Activated naive CD8-positive, alpha-beta T cell treated with anti-CD3 and anti-CD28 coated beads, Interleukin-2, amount 50 U/mL, for 24 hours (primary cell): Measurements from ENCODE around the gene LSR.
"Not testable (repeated sequence)": the region's sequence is repeated elsewhere in the genome, so short reads cannot be mapped to it uniquely, and the experiment has no call there.

Experiments used
- ATAC-seq: fragments of 150-1000 bp; cut with Tn5 transposase; one replicate; pipeline ENCODE4 v1.10.0; 2021
- DNase-seq: peaks from one replicate; pipeline ENCODE4 v3.0.0; 2021
- H3K27ac Mint-ChIP-seq: one replicate; pipeline ENCODE4 v1.8.0; 2021; ENCODE audit warnings: mild to moderate bottlenecking, mixed read lengths
- H3K27me3 Mint-ChIP-seq: one replicate; pipeline ENCODE4 v1.8.0; 2021; ENCODE audit warnings: mixed read lengths
- H3K36me3 Mint-ChIP-seq: one replicate; pipeline ENCODE4 v1.8.0; 2021; ENCODE audit warnings: low read depth, mixed read lengths
- H3K4me1 Mint-ChIP-seq: one replicate; pipeline ENCODE4 v1.8.0; 2021; ENCODE audit warnings: mixed read lengths
- H3K4me3 Mint-ChIP-seq: one replicate; pipeline ENCODE4 v1.8.0; 2021; ENCODE audit warnings: mild to moderate bottlenecking, moderate library complexity, mixed read lengths
- H3K9me3 Mint-ChIP-seq: one replicate; pipeline ENCODE4 v1.8.0; 2021; ENCODE audit warnings: mixed read lengths

Gene LSR

GRCh38 chr19:35213663-35214632 is 34.9 kb upstream of the LSR start:
- peaks cover 2% of the 10 kb centered on the region for H3K9me3 Mint-ChIP-seq
- H3K4me3 Mint-ChIP-seq, result peak overlapping the region; percentile 56
- peaks cover 3% of the 10 kb centered on the region for H3K36me3 Mint-ChIP-seq
- peak overlapping the region; percentile 95 for H3K27ac Mint-ChIP-seq
- DNase-seq, result peak; percentile 80
- no peaks in the 10 kb centered on the region for H3K27me3 Mint-ChIP-seq
- peaks cover 65% of the 10 kb centered on the region for H3K4me1 Mint-ChIP-seq
- peak; percentile 83 for ATAC-seq

DNA sequence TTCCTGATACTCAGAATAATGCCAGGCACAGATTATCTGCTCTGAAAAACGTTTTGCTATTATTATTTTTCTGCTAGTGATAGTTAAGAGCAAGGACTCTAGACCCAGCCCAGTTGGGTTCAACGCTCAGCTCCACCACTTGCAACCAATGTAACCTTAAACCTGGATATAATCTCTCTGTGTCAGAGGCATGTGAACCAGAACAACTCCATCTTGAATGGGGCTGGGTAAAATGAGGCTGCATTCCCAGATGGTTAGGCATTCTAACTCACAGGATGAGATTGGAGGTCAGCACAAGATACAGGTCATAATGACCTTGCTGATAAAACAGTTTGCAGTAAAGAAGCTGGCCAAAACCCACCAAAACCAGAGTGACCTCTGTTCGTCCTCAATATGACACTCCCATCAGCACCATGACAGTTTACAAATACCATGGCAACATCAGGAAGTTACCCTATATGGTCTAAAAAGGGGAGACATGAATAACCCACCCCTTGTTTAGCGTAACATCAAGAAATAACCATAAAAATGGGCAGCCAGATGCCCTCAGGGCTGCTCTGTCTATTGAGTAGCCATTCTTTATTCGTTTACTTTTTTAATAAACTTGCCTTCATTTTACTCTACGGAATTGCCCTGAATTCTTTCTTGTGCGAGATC is 33.9 kb upstream of the LSR start:
- ATAC-seq (no peak), DNase-seq (no peak)
- H3K36me3 Mint-ChIP-seq, result peaks cover 3% of the 10 kb centered on the region
- H3K4me1 Mint-ChIP-seq, result peaks cover 64% of the 10 kb centered on the region
- H3K9me3 Mint-ChIP-seq, result peaks cover 9% of the 10 kb centered on the region
- H3K27ac Mint-ChIP-seq, result peak overlapping the region; percentile 95
- H3K27me3 Mint-ChIP-seq, result no peaks in the 10 kb centered on the region
- H3K4me3 Mint-ChIP-seq, result no peak overlapping the region

DNA sequence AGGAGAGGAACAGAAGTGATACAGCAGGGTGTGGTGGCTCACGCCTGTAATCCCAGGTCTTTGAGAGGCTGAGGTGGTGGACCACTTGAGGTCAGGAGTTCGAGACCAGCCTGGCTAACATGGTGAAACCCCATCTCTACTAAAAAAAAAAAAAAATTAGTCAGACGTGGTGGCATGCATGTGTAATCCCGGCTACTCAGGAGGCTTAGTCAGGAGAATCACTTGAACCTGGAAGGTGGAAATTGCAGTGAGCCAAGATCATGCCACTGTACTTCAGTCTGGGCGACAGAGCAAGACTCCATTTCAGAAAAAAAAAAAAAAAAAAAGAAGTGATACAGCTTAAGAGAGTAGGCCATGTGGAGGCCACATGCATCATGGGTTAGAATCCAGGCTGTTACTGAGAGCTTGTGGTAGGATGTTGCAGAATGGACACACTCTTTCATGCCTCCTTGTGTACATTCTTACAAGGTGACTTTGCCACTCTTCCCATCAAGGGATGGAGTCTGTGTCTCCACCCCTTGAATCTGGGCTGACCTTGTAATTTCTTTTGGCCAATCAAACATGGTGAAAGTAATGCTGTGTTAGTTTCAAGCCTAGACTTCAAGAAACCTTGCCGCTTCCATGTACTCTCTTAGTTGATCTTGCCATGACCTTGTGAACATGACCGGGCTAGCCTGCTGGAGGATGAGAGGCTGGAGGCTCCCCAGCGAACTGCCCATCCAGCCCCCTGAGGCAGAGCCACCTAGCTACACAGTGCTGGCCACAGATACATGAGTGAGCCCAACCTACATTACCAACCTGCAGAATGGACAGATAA is 32.6 kb upstream of the LSR start:
- Mint-ChIP-seq H3K4me3 (no peak overlapping the region), H3K27ac (peak overlapping the region; percentile 41), H3K36me3 (no peaks in the 10 kb centered on the region), H3K27me3 (no peaks in the 10 kb centered on the region), H3K4me1 (peaks cover 55% of the 10 kb centered on the region), H3K9me3 (peaks cover 9% of the 10 kb centered on the region)
- no peak for ATAC-seq
- DNase-seq, result no peak

GRCh38 chr19:35216833-35217648 is 31.8 kb upstream of the LSR start:
- H3K27ac Mint-ChIP-seq, result peak overlapping the region; percentile 41
- no peak overlapping the region for H3K4me3 Mint-ChIP-seq
- DNase-seq (peak; percentile 48), ATAC-seq (peak; percentile 13)
- H3K4me1 Mint-ChIP-seq, result peaks cover 48% of the 10 kb centered on the region
- no peaks in the 10 kb centered on the region for H3K36me3 Mint-ChIP-seq
- peaks cover 9% of the 10 kb centered on the region for H3K9me3 Mint-ChIP-seq
- H3K27me3 Mint-ChIP-seq, result no peaks in the 10 kb centered on the region

GRCh38 chr19:35217649-35217990 is 31.2 kb upstream of the LSR start:
- Mint-ChIP-seq H3K9me3 (peaks cover 9% of the 10 kb centered on the region), H3K36me3 (no peaks in the 10 kb centered on the region), H3K4me3 (no peak overlapping the region), H3K27ac (no peak overlapping the region), H3K27me3 (no peaks in the 10 kb centered on the region), H3K4me1 (peaks cover 42% of the 10 kb centered on the region)
- ATAC-seq, result no peak
- no peak for DNase-seq

DNA sequence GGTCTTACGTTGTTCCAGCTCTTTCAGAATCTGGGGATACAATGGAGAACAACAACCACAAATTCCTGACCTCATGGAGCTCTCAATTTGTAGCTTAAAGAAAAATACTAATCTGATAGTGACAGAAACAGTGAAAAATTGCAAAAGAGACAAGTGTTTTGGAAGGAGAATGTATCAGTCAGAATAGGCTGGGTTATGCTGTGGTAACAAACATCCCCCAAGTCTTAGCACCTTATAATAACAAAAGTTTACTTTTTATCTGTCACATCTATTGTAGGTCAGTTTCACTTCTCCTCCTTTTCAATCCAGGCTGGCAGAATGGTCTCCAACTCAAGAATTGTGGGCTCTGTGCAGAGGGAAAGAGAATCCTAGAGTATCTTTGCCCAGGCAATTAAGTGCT is 29.8 kb upstream of the LSR start:
- Mint-ChIP-seq H3K9me3 (peaks cover 9% of the 10 kb centered on the region), H3K36me3 (no peaks in the 10 kb centered on the region), H3K27me3 (no peaks in the 10 kb centered on the region), H3K4me3 (no peak overlapping the region), H3K27ac (no peak overlapping the region), H3K4me1 (peaks cover 30% of the 10 kb centered on the region)
- DNase-seq (no peak), ATAC-seq (no peak)

GRCh38 chr19:35220315-35220921 is 28.4 kb upstream of the LSR start:
- H3K9me3 Mint-ChIP-seq, result peaks cover 9% of the 10 kb centered on the region
- DNase-seq (no peak), ATAC-seq (no peak)
- H3K4me1 Mint-ChIP-seq, result peaks cover 16% of the 10 kb centered on the region
- H3K27ac Mint-ChIP-seq, result peak overlapping the region; percentile 49
- no peaks in the 10 kb centered on the region for H3K27me3 Mint-ChIP-seq
- H3K4me3 Mint-ChIP-seq, result no peak overlapping the region
- H3K36me3 Mint-ChIP-seq, result no peaks in the 10 kb centered on the region

- Mint-ChIP-seq H3K4me1 (peaks cover 10% of the 10 kb centered on the region), H3K27ac (peak overlapping the region; percentile 49)
- H3K4me3 Mint-ChIP-seq, ATAC-seq, H3K36me3 Mint-ChIP-seq, H3K27me3 Mint-ChIP-seq, H3K9me3 Mint-ChIP-seq: not testable (repeated sequence)
- peak; percentile 0 for DNase-seq
Measured at GRCh38 chr19:35220973-35221590, 27.7 kb upstream of the LSR start.

- H3K27ac Mint-ChIP-seq, result no peak overlapping the region
- H3K4me3 Mint-ChIP-seq, result no peak overlapping the region
- H3K4me1 Mint-ChIP-seq, result peaks cover 6% of the 10 kb centered on the region
- H3K27me3 Mint-ChIP-seq, result no peaks in the 10 kb centered on the region
- DNase-seq, result peak; percentile 1
- H3K9me3 Mint-ChIP-seq, result peaks cover 9% of the 10 kb centered on the region
- H3K36me3 Mint-ChIP-seq, result no peaks in the 10 kb centered on the region
- no peak for ATAC-seq
Measured at GRCh38 chr19:35222373-35223015, 26.3 kb upstream of the LSR start.

GRCh38 chr19:35223084-35223790 is 25.6 kb upstream of the LSR start:
- no peak overlapping the region for H3K4me3 Mint-ChIP-seq
- no peak overlapping the region for H3K27ac Mint-ChIP-seq
- H3K27me3 Mint-ChIP-seq, result no peaks in the 10 kb centered on the region
- DNase-seq (no peak), ATAC-seq (peak; percentile 15)
- peaks cover 9% of the 10 kb centered on the region for H3K9me3 Mint-ChIP-seq
- no peaks in the 10 kb centered on the region for H3K36me3 Mint-ChIP-seq
- H3K4me1 Mint-ChIP-seq, result peaks cover 6% of the 10 kb centered on the region

DNA sequence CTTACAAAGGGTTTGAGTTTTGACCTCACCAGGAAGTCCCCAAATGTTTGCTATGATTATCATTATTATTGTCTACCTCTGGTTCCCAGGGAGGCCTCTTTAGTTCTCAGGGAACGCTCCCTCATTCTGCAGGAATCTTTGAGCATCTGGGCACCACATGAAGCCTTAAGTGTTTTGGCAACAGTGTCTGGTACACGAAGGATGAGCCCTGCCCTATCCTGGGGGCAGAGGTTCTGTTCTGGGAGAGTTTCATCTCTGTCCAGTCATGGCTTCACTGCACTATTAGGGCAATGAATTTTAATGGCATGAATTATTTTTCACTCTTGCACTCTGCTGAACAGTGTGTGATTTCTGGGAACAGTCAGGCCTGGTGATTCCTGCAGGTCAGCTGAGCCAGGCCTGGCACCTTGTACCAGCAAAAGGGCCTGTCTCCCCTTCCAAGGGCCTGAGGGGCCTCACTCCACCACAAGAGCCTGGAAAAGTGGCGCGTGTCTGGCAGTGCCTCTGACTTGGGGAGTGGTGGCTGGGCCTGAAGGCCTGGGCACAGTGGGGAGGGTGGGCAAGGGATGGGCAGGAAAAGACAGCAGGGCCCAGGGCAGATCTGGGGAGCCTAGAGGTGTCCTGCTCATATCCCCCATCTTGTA is 24.8 kb upstream of the LSR start:
- H3K9me3 Mint-ChIP-seq, result peaks cover 6% of the 10 kb centered on the region
- H3K36me3 Mint-ChIP-seq, result no peaks in the 10 kb centered on the region
- H3K4me3 Mint-ChIP-seq, result no peak overlapping the region
- peaks cover 6% of the 10 kb centered on the region for H3K4me1 Mint-ChIP-seq
- H3K27me3 Mint-ChIP-seq, result no peaks in the 10 kb centered on the region
- no peak overlapping the region for H3K27ac Mint-ChIP-seq
- ATAC-seq (no peak), DNase-seq (no peak)
